Activated CD8-positive, alpha-beta T cell treated with anti-CD3 and anti-CD28 coated beads for 36 hours (primary cell): ENCODE results near the gene KIAA1191. TPM values are rescaled to one million over a fixed set of nuclear protein-coding genes. Genes with fewer than 3 reads are reported as not detected.
A peak's percentile ranks its signal among the peaks of the same experiment; 100 is the strongest.

Source experiments
- ATAC-seq: fragments of 200-7000 bp; cut with Tn5 transposase; one replicate; pipeline ENCODE4 v1.10.0; 2021; ENCODE audit warnings: mild to moderate bottlenecking, moderate library complexity
- CTCF ChIA-PET: fragments of 350-600 bp; sonication (Branson Sonifier 250); formaldehyde crosslinking; loops from one replicate; lab custom pipeline; 2021; ENCODE audit warnings: antibody characterized with exemption; lab: Charles Lee
- POLR2A ChIA-PET: fragments of 350-600 bp; sonication (Branson Sonifier 250); formaldehyde crosslinking; loops from one replicate; lab custom pipeline; 2021; ENCODE audit warnings: antibody characterized with exemption; lab: Charles Lee
- DNase-seq: peaks from one replicate; pipeline ENCODE4 v3.0.0-alpha.2; 2020
- H3K27ac Mint-ChIP-seq: one replicate; pipeline ENCODE4 v1.8.0; 2021; ENCODE audit warnings: mild to moderate bottlenecking, mixed read lengths
- H3K27me3 Mint-ChIP-seq: one replicate; pipeline ENCODE4 v1.8.0; 2021; ENCODE audit warnings: mixed read lengths
- H3K36me3 Mint-ChIP-seq: one replicate; pipeline ENCODE4 v1.8.0; 2021; ENCODE audit warnings: low read depth, mixed read lengths
- H3K4me1 Mint-ChIP-seq: one replicate; pipeline ENCODE4 v1.8.0; 2021; ENCODE audit warnings: low read depth, mixed read lengths
- H3K4me3 Mint-ChIP-seq: one replicate; pipeline ENCODE4 v1.8.0; 2021; ENCODE audit warnings: mild to moderate bottlenecking, moderate library complexity, mixed read lengths
- H3K9me3 Mint-ChIP-seq: one replicate; pipeline ENCODE4 v1.8.0; 2021; ENCODE audit warnings: mixed read lengths
- CTCF ChIP-seq: fragments of 200-600 bp; IDR thresholded peaks from one replicate; pipeline ENCODE4 v1.8.0; 2022; ENCODE audit warnings: antibody characterized with exemption, mild to moderate bottlenecking
- intact Hi-C: fragments of 100-400 bp; cut with micrococcal nuclease; formaldehyde crosslinking; loops from one replicate; pipeline ENCODE4 v1.10.0; 2022
- total RNA-seq, 2 experiments: library from RNA; stranded (reverse); gene quantifications; one replicate each; pipeline ENCODE4 v1.2.3, GENCODE V29; 2021

Gene KIAA1191
- total RNA-seq, 2 experiments from 2014 or later = 39.4 to 40.8 TPM

- Mint-ChIP-seq H3K27me3 (no peaks in the 10 kb centered on the region), H3K4me1 (peaks cover 29% of the 10 kb centered on the region), H3K9me3 (no peaks in the 10 kb centered on the region), H3K36me3 (peaks cover 72% of the 10 kb centered on the region), H3K27ac (peak overlapping the region; percentile 99), H3K4me3 (peak overlapping the region; percentile 98)
- DNase-seq (no peak), ATAC-seq (no peak)
- no peak for TF ChIP-seq CTCF
- ChIA-PET CTCF (interaction anchor here (1.3 to 2.2 kb wide), 2 partner anchors 30 to 61 kb away, joined by 4 to 5 read pairs; partner anchors contain the start of gene CLTB), POLR2A (interaction anchor here (1.2 to 2.9 kb wide), 6 partner anchors 9 to 149 kb away, joined by 3 to 9 read pairs (median 6); no protein-coding TSS in a partner anchor)
- intact Hi-C loops = no loop called here
Observed at GRCh38 chr5:176386491-176386890, 24.9 kb upstream of the KIAA1191 start.

GRCh38 chr5:176384991-176385390, 23.4 kb upstream of the KIAA1191 start:
- Mint-ChIP-seq H3K36me3 (peaks cover 68% of the 10 kb centered on the region), H3K27me3 (no peaks in the 10 kb centered on the region), H3K9me3 (no peaks in the 10 kb centered on the region), H3K4me1 (peaks cover 29% of the 10 kb centered on the region), H3K27ac (no peak overlapping the region), H3K4me3 (no peak overlapping the region)
- DNase-seq (no peak), ATAC-seq (no peak)
- TF ChIP-seq CTCF = no peak
- POLR2A ChIA-PET = interaction anchor here (1.0 to 3.6 kb wide), 5 partner anchors 8 to 151 kb away, joined by 4 to 13 read pairs (median 7); partner anchors contain the start of gene KIAA1191
- intact Hi-C loops = no loop called here
- CTCF ChIA-PET = no interaction called here

- Mint-ChIP-seq H3K9me3 (no peaks in the 10 kb centered on the region), H3K27ac (no peak overlapping the region), H3K27me3 (no peaks in the 10 kb centered on the region), H3K4me1 (peaks cover 26% of the 10 kb centered on the region), H3K4me3 (no peak overlapping the region), H3K36me3 (peaks cover 71% of the 10 kb centered on the region)
- POLR2A ChIA-PET = interaction anchor here (1.0 to 3.6 kb wide), 5 partner anchors 12 to 151 kb away, joined by 4 to 14 read pairs (median 9); partner anchors contain the start of gene KIAA1191
- intact Hi-C loops = no loop called here
- CTCF ChIA-PET = no interaction called here
- TF ChIP-seq CTCF = no peak
- no peak for ATAC-seq
- DNase-seq = no peak
Observed at GRCh38 chr5:176384366-176384930, 22.9 kb upstream of the KIAA1191 start.

- H3K4me1 Mint-ChIP-seq = peaks cover 25% of the 10 kb centered on the region
- no peak for ATAC-seq
- no peak for TF ChIP-seq CTCF
- H3K27ac Mint-ChIP-seq = no peak overlapping the region
- CTCF ChIA-PET = no interaction called here
- H3K36me3 Mint-ChIP-seq = peaks cover 72% of the 10 kb centered on the region
- no peaks in the 10 kb centered on the region for H3K9me3 Mint-ChIP-seq
- no peaks in the 10 kb centered on the region for H3K27me3 Mint-ChIP-seq
- POLR2A ChIA-PET = interaction anchor here (1.4 to 3.6 kb wide), 4 partner anchors 12 to 152 kb away, joined by 4 to 14 read pairs (median 11); no protein-coding TSS in a partner anchor
- DNase-seq = no peak
- intact Hi-C loops = no loop called here
- no peak overlapping the region for H3K4me3 Mint-ChIP-seq
Observed at GRCh38 chr5:176383961-176384360, 22.4 kb upstream of the KIAA1191 start.

- ChIA-PET POLR2A (interaction anchor here (1.4 to 3.6 kb wide), 3 partner anchors 11 to 23 kb away, joined by 4 to 14 read pairs (median 13); no protein-coding TSS in a partner anchor), CTCF (no interaction called here)
- Mint-ChIP-seq H3K9me3 (no peaks in the 10 kb centered on the region), H3K36me3 (peaks cover 73% of the 10 kb centered on the region), H3K4me1 (peaks cover 25% of the 10 kb centered on the region), H3K4me3 (no peak overlapping the region), H3K27ac (no peak overlapping the region), H3K27me3 (no peaks in the 10 kb centered on the region)
- TF ChIP-seq CTCF = no peak
- no peak for ATAC-seq
- DNase-seq = no peak
- intact Hi-C loops = no loop called here
Observed at GRCh38 chr5:176383248-176383905, 21.8 kb upstream of the KIAA1191 start.
